A549 (cell line): ENCODE data around the gene GCK. TPM values are rescaled to one million over a fixed set of nuclear protein-coding genes. Genes with fewer than 3 reads are reported as not detected.

ENCODE experiments used
- ATAC-seq, 2 experiments: fragments of 200-7000 bp in 1 of 2; fragments of >200 bp in 1 of 2; cut with Nextera tagmentation in 1 of 2; cut with Tn5 transposase in 1 of 2; 3 replicates each; pipeline versions ENCODE4 v1.8.0 to v1.9.1; 2018 to 2020; ENCODE audit warnings: mild to moderate bottlenecking in 1 of 2, moderate library complexity in 1 of 2
- CTCF ChIA-PET: fragments of 300-600 bp; sonication (Branson Sonifier 250); formaldehyde crosslinking; extraction: SDS; loops from one replicate; lab custom pipeline; 2021; ENCODE audit warnings: antibody characterized with exemption, inconsistent platforms; lab: Yijun Ruan, JAX
- POLR2A ChIA-PET: fragments of 350-600 bp; formaldehyde crosslinking; extraction: SDS; loops from one replicate; lab custom pipeline; 2021; ENCODE audit warnings: antibody characterized with exemption, inconsistent platforms; lab: Yijun Ruan, JAX
- DNase-seq, 2 experiments: peaks; one replicate each; pipeline versions ENCODE4 v3.0.0 to v3.0.0-alpha.2; 2011 to 2016; ENCODE audit warnings: low read depth in 1 of 2, low spot score in 1 of 2
- FAIRE-seq: peaks from 2 replicates; lab custom pipeline; 2011; peaks lifted over from hg19 to GRCh38; lab: Jason Lieb, UNC
- H3K27ac ChIP-seq, 2 experiments: fragments of >200 bp; sonication (Bioruptor Twin); formaldehyde crosslinking; 3 replicates each; pipeline ENCODE4 v1.5.1; 2016 to 2017
- H3K4me1 ChIP-seq: fragments of >200 bp; sonication (Bioruptor Twin); formaldehyde crosslinking; 3 replicates; pipeline ENCODE4 v1.6.1; 2016
- H3K4me2 ChIP-seq: fragments of >200 bp; sonication (Bioruptor Twin); formaldehyde crosslinking; 3 replicates; pipeline ENCODE4 v1.6.1; 2016
- H3K4me3 ChIP-seq: fragments of >200 bp; sonication (Bioruptor Twin); formaldehyde crosslinking; 3 replicates; pipeline ENCODE4 v1.5.1; 2016
- H3K9me3 ChIP-seq: fragments of >200 bp; sonication (Bioruptor Twin); formaldehyde crosslinking; 3 replicates; pipeline ENCODE4 v1.6.1; 2016
- CEBPB ChIP-seq, 2 experiments: fragments of >200 bp in 1 of 2; sonication (Bioruptor Twin) in 1 of 2; formaldehyde crosslinking in 1 of 2; IDR thresholded peaks; 2 replicates each; pipeline ENCODE4 v1.6.1; 2012 to 2016
- CHD2 ChIP-seq: fragments of 150-350 bp; IDR thresholded peaks from 2 replicates; pipeline ENCODE4 v1.6.1; 2014; ENCODE audit warnings: low read length; ENCODE audit not compliant: partially characterized antibody
- E2F6 ChIP-seq: IDR thresholded peaks from 2 replicates; pipeline ENCODE4 v1.6.1; 2012; ENCODE audit warnings: low read depth, borderline replicate concordance
- ELK1 ChIP-seq: fragments of 150-350 bp; IDR thresholded peaks from 2 replicates; pipeline ENCODE4 v1.6.1; 2014; ENCODE audit warnings: low read depth, mild to moderate bottlenecking, low read length
- ESRRA ChIP-seq: fragments of 150-350 bp; IDR thresholded peaks from 2 replicates; pipeline ENCODE4 v1.6.1; 2014; ENCODE audit warnings: mild to moderate bottlenecking, low read length, borderline replicate concordance
- FOSB ChIP-seq: fragments of 250-450 bp; sonication (Bioruptor Pico); IDR thresholded peaks from 2 replicates; pipeline ENCODE4 v1.5.0; 2020; ENCODE audit warnings: mild to moderate bottlenecking, moderate library complexity
- FOSL2 ChIP-seq, 2 experiments: fragments of 450-650 bp in 1 of 2; fragments of >200 bp in 1 of 2; sonication (Bioruptor Twin) in 1 of 2; formaldehyde crosslinking; IDR thresholded peaks; 2 replicates each; pipeline versions ENCODE4 v1.5.0 to v1.6.1; 2016 to 2020; ENCODE audit warnings: mild to moderate bottlenecking in 1 of 2, moderate library complexity in 1 of 2
- HDAC2 ChIP-seq: fragments of 200-600 bp; sonication (generic); IDR thresholded peaks from 2 replicates; pipeline ENCODE4 v1.6.1; 2016
- HOXB13 ChIP-seq: fragments of 250-450 bp; sonication (Bioruptor Pico); IDR thresholded peaks from 2 replicates; pipeline ENCODE4 v1.5.0; 2020; ENCODE audit warnings: low read depth, mild to moderate bottlenecking, moderate library complexity
- HOXB5 ChIP-seq: fragments of 250-450 bp; sonication (Bioruptor Pico); IDR thresholded peaks from 2 replicates; pipeline ENCODE4 v1.5.0; 2020; ENCODE audit warnings: mild to moderate bottlenecking, moderate library complexity
- JUNB ChIP-seq: fragments of >200 bp; sonication (Bioruptor Twin); formaldehyde crosslinking; IDR thresholded peaks from 2 replicates; pipeline ENCODE4 v1.6.1; 2016
- KDM5A ChIP-seq: fragments of 200-600 bp; sonication (generic); IDR thresholded peaks from 2 replicates; pipeline ENCODE4 v1.6.1; 2016; ENCODE audit warnings: antibody characterized with exemption, mild to moderate bottlenecking
- NPAS2 ChIP-seq: fragments of 250-450 bp; sonication (Bioruptor Pico); IDR thresholded peaks from 2 replicates; pipeline ENCODE4 v1.8.0; 2022; ENCODE audit warnings: mild to moderate bottlenecking, moderate library complexity, borderline replicate concordance
- PBX3 ChIP-seq: IDR thresholded peaks from 2 replicates; pipeline ENCODE4 v1.6.1; 2012
- RAD21 ChIP-seq, 2 experiments: fragments of >200 bp in 1 of 2; sonication (Bioruptor Twin) in 1 of 2; formaldehyde crosslinking in 1 of 2; IDR thresholded peaks in 1 of 2; conservative IDR thresholded peaks in 1 of 2; 2 replicates in 1 of 2; 3 replicates in 1 of 2; pipeline ENCODE4 v1.6.1; 2012 to 2018; ENCODE audit warnings: inconsistent platforms in 1 of 2
- RARB ChIP-seq: fragments of 250-450 bp; sonication (Bioruptor Pico); IDR thresholded peaks from 2 replicates; pipeline ENCODE4 v1.8.0; 2021; ENCODE audit warnings: mild to moderate bottlenecking, moderate library complexity
- RFX5 ChIP-seq: fragments of 450-650 bp; IDR thresholded peaks from 2 replicates; pipeline ENCODE4 v1.7.1; 2014; ENCODE audit warnings: antibody characterized with exemption, mild to moderate bottlenecking, moderate library complexity
- RNF2 ChIP-seq: fragments of 200-600 bp; sonication (generic); IDR thresholded peaks from 2 replicates; pipeline ENCODE4 v1.6.1; 2016; ENCODE audit warnings: low read depth, mild to moderate bottlenecking, antibody characterized with exemption, moderate library complexity, borderline replicate concordance
- SREBF2 ChIP-seq: fragments of 450-650 bp; IDR thresholded peaks from 2 replicates; pipeline ENCODE4 v1.6.1; 2014; ENCODE audit warnings: mild to moderate bottlenecking, moderate library complexity
- TFCP2L1 ChIP-seq: fragments of 250-450 bp; sonication (Bioruptor Pico); IDR thresholded peaks from 2 replicates; pipeline ENCODE4 v1.5.0; 2021; ENCODE audit warnings: mild to moderate bottlenecking
- TP53 ChIP-seq: fragments of 250-450 bp; sonication (Bioruptor Pico); IDR thresholded peaks from 2 replicates; pipeline ENCODE4 v1.5.0; 2021; ENCODE audit warnings: mild to moderate bottlenecking, moderate library complexity
- ZSCAN20 ChIP-seq: fragments of 250-450 bp; sonication (Bioruptor Pico); IDR thresholded peaks from 2 replicates; pipeline ENCODE4 v1.8.0; 2022; ENCODE audit warnings: mild to moderate bottlenecking, moderate library complexity
- WGBS: methylation state at CpG from one replicate; pipeline ENCODE4 v1.1.6; 2017; ENCODE audit errors: missing lambda C conversion rate; 5-methylcytosine and 5-hydroxymethylcytosine counted together
- polyA plus RNA-seq, 4 experiments: library from polyadenylated mRNA; depleted of rRNA in 3 of 4; stranded (reverse); fragments of >200 nt; fragmentation: RNase III in 1 of 4; extraction: RNeasy Plus Mini Kit Qiagen cat#74134 plus additional on column Dnase treatment in 1 of 4; gene quantifications; 2 replicates in 3 of 4; 3 replicates in 1 of 4; pipeline ENCODE4 v1.2.3, GENCODE V29; 2011 to 2017

Gene GCK
- polyA plus RNA-seq, 2 of the 4 experiments (the other 2 are of a cell fraction), result 0.12 TPM; not detected in 1

DNA sequence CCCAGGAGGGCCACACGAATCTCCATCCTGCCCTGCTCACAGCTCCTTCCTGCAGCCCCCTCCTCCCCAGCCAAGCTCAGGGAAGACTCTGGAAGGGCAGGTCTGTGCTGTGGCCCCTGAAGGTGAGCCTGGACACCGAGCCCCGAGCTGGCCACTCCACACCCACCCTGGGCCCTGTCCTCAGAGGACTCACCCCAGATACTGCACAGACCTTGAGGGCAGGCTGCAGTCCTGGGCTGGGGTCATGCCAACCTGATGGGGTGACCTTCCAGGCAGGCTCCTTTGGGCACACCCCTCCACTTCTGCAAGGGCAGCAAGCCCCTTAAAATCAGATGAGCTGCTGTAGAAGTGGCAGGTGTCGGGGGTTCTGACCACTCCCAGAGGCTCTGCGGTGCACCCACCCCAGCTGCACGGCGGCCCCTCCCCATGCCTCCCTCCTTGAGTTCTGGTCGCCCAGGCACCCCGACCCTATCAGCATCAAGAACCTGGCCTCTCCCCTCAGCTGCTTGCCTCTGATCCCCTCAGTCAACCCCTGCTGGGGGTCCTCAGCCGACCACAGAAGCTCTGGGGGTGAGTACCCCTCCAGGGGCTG, 35.8 kb upstream of the GCK start:
- FAIRE-seq, result no peak
- POLR2A ChIA-PET, result no interaction called here

GRCh38 chr7:44224080-44224973, 35.1 kb upstream of the GCK start:
- FAIRE-seq, result no peak

More for the DNA sequence above, 35.8 kb upstream of the GCK start:
- Histone ChIP-seq H3K4me3 (no peak overlapping the region), H3K4me2 (no peak overlapping the region), H3K9me3 (no peaks in the 10 kb centered on the region)
- no peak for ATAC-seq
- DNase-seq, result no peak
- CTCF ChIA-PET, result interaction anchor here (1.4 to 2.2 kb wide), 3 partner anchors 11 to 340 kb away, joined by 5 to 13 read pairs (median 5); no protein-coding TSS in a partner anchor
- 81% methylated on average over 5 of the region's 10 CpGs for WGBS
- no peak for TF ChIP-seq HDAC2
- TF ChIP-seq TFCP2L1 (CRISPR knock-in tag), result no peak
- no peak for TF ChIP-seq ELK1
- TF ChIP-seq RAD21 (conservative IDR thresholded peaks at IDR 0.05 in 1 of 2, IDR thresholded peaks at IDR 0.05 in 1 of 2), result no peak
- TF ChIP-seq HOXB5 (CRISPR knock-in tag), result no peak
- TF ChIP-seq SREBF2, result no peak
- TF ChIP-seq TP53, result no peak
- no peak for TF ChIP-seq RNF2
- no peak for TF ChIP-seq FOSL2 (IDR thresholded peaks at IDR 0.05)
- TF ChIP-seq FOSL2 (CRISPR knock-in tag; IDR thresholded peaks at IDR 0.05), result no peak
- TF ChIP-seq PBX3, result no peak
- no peak for TF ChIP-seq CEBPB (IDR thresholded peaks at IDR 0.05)
- no peak for TF ChIP-seq FOSB (CRISPR knock-in tag)
- no peak for TF ChIP-seq RFX5
- TF ChIP-seq E2F6, result no peak
- no peak for TF ChIP-seq JUNB
- TF ChIP-seq, all 56 proteins: peak for 0
- Histone ChIP-seq H3K27ac (no peak overlapping the region), H3K4me1 (no peaks in the 10 kb centered on the region)

More at GRCh38 chr7:44224080-44224973, 35.1 kb upstream of the GCK start:
- no peak overlapping the region for H3K4me2 ChIP-seq
- CTCF ChIA-PET, result interaction anchor here (1.4 to 2.2 kb wide), 3 partner anchors 10 to 341 kb away, joined by 5 to 13 read pairs (median 5); no protein-coding TSS in a partner anchor
- H3K9me3 ChIP-seq, result no peaks in the 10 kb centered on the region
- TF ChIP-seq RARB (no peak), KDM5A (no peak), ESRRA (no peak), NPAS2 (CRISPR knock-in tag) (no peak), ZSCAN20 (CRISPR knock-in tag) (no peak), CHD2 (no peak), HOXB13 (no peak)
- no peak overlapping the region for H3K27ac ChIP-seq
- DNase-seq, result no peak
- POLR2A ChIA-PET, result no interaction called here
- H3K4me1 ChIP-seq, result no peaks in the 10 kb centered on the region
- WGBS, result 61% methylated on average over 17 of the region's 18 CpGs
- no peak for ATAC-seq
- H3K4me3 ChIP-seq, result no peak overlapping the region
